Panc1 (cell line): Measurements from ENCODE around the gene RBP4. TPM values are rescaled to one million over a fixed set of nuclear protein-coding genes. Genes with fewer than 3 reads are reported as not detected.

Experiments used
- ATAC-seq: fragments of 200-7000 bp; cut with Tn5 transposase; 2 replicates; pipeline ENCODE4 v1.9.1; 2020; ENCODE audit warnings: mild to moderate bottlenecking, moderate library complexity
- Bru-seq: library from RNA; stranded (reverse); fragments of 400-500 nt; gene quantifications from one replicate; lab custom pipeline; 2021; lab: Mats Ljungman, UMichigan
- BruChase-seq, 2 experiments: library from RNA; stranded (reverse); fragments of 400-500 nt; gene quantifications; one replicate each; lab custom pipeline; 2021; lab: Mats Ljungman, UMichigan
- BruUV-seq: library from RNA; stranded (reverse); fragments of 400-500 nt; replicated peaks from 2 replicates; lab custom pipeline; 2021; lab: Mats Ljungman, UMichigan
- CTCF ChIA-PET: fragments of 300-600 bp; sonication (Branson Sonifier 250); formaldehyde crosslinking; loops from one replicate; lab custom pipeline; 2022; ENCODE audit warnings: antibody characterized with exemption; lab: Charles Lee
- POLR2A ChIA-PET: fragments of 300-600 bp; sonication (Branson Sonifier 250); formaldehyde crosslinking; loops from one replicate; lab custom pipeline; 2022; ENCODE audit warnings: antibody characterized with exemption; lab: Charles Lee
- DNase-seq: peaks from one replicate; pipeline ENCODE4 v3.0.0-alpha.2; 2010; ENCODE audit warnings: low read depth, low spot score
- H3K27ac ChIP-seq: 2 replicates; pipeline ENCODE4 v1.5.1; 2011; ENCODE audit warnings: mild to moderate bottlenecking, low read length, inconsistent platforms
- H3K27me3 ChIP-seq: fragments of 200-500 bp; sonication (Bioruptor generic); 2 replicates; pipeline ENCODE4 v1.6.0; 2014; ENCODE audit warnings: low read length, inconsistent platforms; ENCODE audit not compliant: control insufficient read depth, insufficient read depth
- H3K36me3 ChIP-seq: fragments of 200-500 bp; sonication (Bioruptor generic); 2 replicates; pipeline ENCODE4 v1.5.1; 2014; ENCODE audit warnings: inconsistent platforms, mild to moderate bottlenecking, low read length, moderate library complexity; ENCODE audit not compliant: control insufficient read depth, insufficient read depth
- H3K4me1 ChIP-seq: 2 replicates; pipeline ENCODE4 v1.5.1; 2011; ENCODE audit warnings: inconsistent platforms, mild to moderate bottlenecking, low read length, moderate library complexity; ENCODE audit not compliant: control insufficient read depth, insufficient read depth
- H3K4me3 ChIP-seq, 2 experiments: 2 replicates each; pipeline ENCODE4 v1.5.1; 2011 to 2012; ENCODE audit warnings: low read depth in 2 of 2, low read length in 2 of 2, mild to moderate bottlenecking in 2 of 2, inconsistent platforms in 1 of 2, moderate library complexity in 1 of 2
- H3K9me3 ChIP-seq: fragments of 200-500 bp; sonication (Bioruptor generic); 2 replicates; pipeline ENCODE4 v1.5.1; 2014; ENCODE audit warnings: low read depth, mild to moderate bottlenecking, inconsistent platforms, low read length, moderate library complexity; ENCODE audit not compliant: control insufficient read depth, insufficient read depth
- CTCF ChIP-seq: fragments of 450-650 bp; IDR thresholded peaks from 2 replicates; pipeline ENCODE4 v1.5.1; 2017; ENCODE audit warnings: mild to moderate bottlenecking
- POLR2AphosphoS5 ChIP-seq: IDR thresholded peaks from 2 replicates; pipeline ENCODE4 v1.6.1; 2012; ENCODE audit warnings: mild to moderate bottlenecking, low read depth, low read length, moderate library complexity
- REST ChIP-seq, 2 experiments: IDR thresholded peaks; 2 replicates each; pipeline ENCODE4 v1.6.1; 2011 to 2012; ENCODE audit warnings: low read depth in 2 of 2, control low read depth in 1 of 2, low read length in 1 of 2, mild to moderate bottlenecking in 1 of 2, moderate library complexity in 1 of 2; ENCODE audit not compliant: insufficient read depth in 1 of 2
- SIN3A ChIP-seq: IDR thresholded peaks from 2 replicates; pipeline ENCODE4 v1.6.1; 2012; ENCODE audit warnings: low read depth, mild to moderate bottlenecking, low read length, moderate library complexity, borderline replicate concordance; ENCODE audit not compliant: insufficient read depth
- TCF7L2 ChIP-seq: IDR thresholded peaks from 2 replicates; pipeline ENCODE4 v1.6.1; 2011; ENCODE audit warnings: mild to moderate bottlenecking, low read depth, low read length, inconsistent platforms
- in situ Hi-C: cut with HindIII; loops from 2 replicates; pipeline ENCODE4 v1.10.0; 2016; ENCODE audit warnings: low sequenced_read_pairs, low pct_unique_long_range_greater_than_20kb
- intact Hi-C: fragments of 100-400 bp; cut with micrococcal nuclease; formaldehyde crosslinking; loops from one replicate; pipeline ENCODE4 v1.10.0; 2022; ENCODE audit not compliant: unreplicated experiment
- long read RNA-seq: library from polyadenylated mRNA; unstranded; transcript quantifications from one replicate; pipeline ENCODE4 v2.0.0, GENCODE V29; 2021; ENCODE audit not compliant: unreplicated experiment
- polyA plus RNA-seq: library from polyadenylated mRNA; unstranded; fragments of >200 nt; gene quantifications from one replicate; pipeline ENCODE4 v1.2.1, GENCODE V29; 2012; ENCODE audit warnings: missing spikeins; ENCODE audit not compliant: insufficient read length
- total RNA-seq: library from RNA; stranded (reverse); gene quantifications from one replicate; pipeline ENCODE4 v1.2.1, GENCODE V29; 2021; ENCODE audit not compliant: unreplicated experiment

The RBP4 gene
- total RNA-seq (6.9 TPM), Bru-seq, nascent RNA (percentile 29 among the genes with signal in this experiment), BruChase-seq, experiment 1, labeled RNA remaining after a 2-hour chase (percentile 26 among the genes with signal in this experiment), BruChase-seq, experiment 2, labeled RNA remaining after a 6-hour chase (percentile 27 among the genes with signal in this experiment)
- polyA plus RNA-seq: 12.6 TPM
- long read RNA-seq, partial matches to known transcripts: 1 of 4 reads
- long read RNA-seq, other reads (novel, unspliced or antisense): 0 of 4 reads

GRCh38 chr10:93601146-93601773, at the start of gene RBP4:
Gene RBP4 (minus strand): TSS chr10:93601235. CDS start chr10:93601028, 207 bp downstream.
- Histone ChIP-seq H3K27me3 (peaks cover 32% of the 10 kb centered on the region), H3K36me3 (no peaks in the 10 kb centered on the region), H3K9me3 (no peaks in the 10 kb centered on the region), H3K27ac (no peak within 1 kb of the TSS), H3K4me3 (peak within 1 kb of the TSS; percentile 39 to 53), H3K4me1 (no peaks in the 10 kb centered on the region)
- in situ Hi-C loops: no loop called here
- ATAC-seq (peak; percentile 73), DNase-seq (no peak)
- TF ChIP-seq REST (IDR thresholded peaks at IDR 0.05; ENCODE audit: insufficient read depth in 1 of 2, low read depth in 2 of 2, low read length in 1 of 2) (no peak), POLR2AphosphoS5 (no peak), SIN3A (no peak), CTCF (no peak), TCF7L2 (no peak)
- ChIA-PET CTCF (interaction anchor here (0.6 kb wide), 1 partner anchor 14 kb away, joined by 3 read pairs; no protein-coding TSS in a partner anchor), POLR2A (no interaction called here)
- intact Hi-C loops: no loop called here
- no TSS peak for BruUV-seq

GRCh38 chr10:93639791-93640190, 38.8 kb upstream of the RBP4 start:
- no peaks in the 10 kb centered on the region for H3K36me3 ChIP-seq
- H3K4me3 ChIP-seq: no peak overlapping the region
- ChIA-PET POLR2A (no interaction called here), CTCF (no interaction called here)
- no peak for DNase-seq
- intact Hi-C loops: no loop called here
- no TSS peak for BruUV-seq
- no peak for TF ChIP-seq CTCF
- TF ChIP-seq POLR2AphosphoS5: no peak
- TF ChIP-seq REST (IDR thresholded peaks at IDR 0.05; ENCODE audit: insufficient read depth in 1 of 2, low read depth in 2 of 2, low read length in 1 of 2): no peak
- TF ChIP-seq TCF7L2: no peak
- TF ChIP-seq SIN3A: no peak
- ATAC-seq: no peak
- H3K4me1 ChIP-seq: no peaks in the 10 kb centered on the region
- H3K9me3 ChIP-seq: no peaks in the 10 kb centered on the region
- in situ Hi-C loops: no loop called here
- no peak overlapping the region for H3K27ac ChIP-seq
- H3K27me3 ChIP-seq: peaks cover 3% of the 10 kb centered on the region
